Measurements from ENCODE around the gene OR51A4. TPM values are rescaled to one million over a fixed set of nuclear protein-coding genes. Genes with fewer than 3 reads are reported as not detected.

Gene OR51A4
- total and polyA plus RNA-seq, 9 of the 15 experiments (the other 6 are each of a cell fraction or from before 2014, with no cell fraction given), result not detected

DNA sequence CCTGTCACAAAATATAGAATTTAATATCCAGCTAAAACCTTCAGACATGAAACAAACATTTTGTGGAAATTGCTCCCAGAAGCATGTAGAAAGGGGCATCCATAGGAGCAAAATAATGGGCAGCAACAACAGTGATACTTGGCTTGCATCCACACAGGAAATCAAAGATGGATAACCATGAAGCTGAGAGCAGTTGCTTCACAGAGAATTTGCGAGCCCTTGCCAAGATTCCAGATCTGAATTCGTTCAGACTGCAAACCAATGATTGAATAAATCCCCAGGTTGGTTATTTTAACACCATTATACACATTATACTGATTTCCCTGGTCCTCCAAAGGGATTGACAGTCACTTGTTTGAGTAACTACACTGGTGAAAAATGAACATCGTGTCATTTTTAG, 31.6 kb upstream of the OR51A4 start:
- in situ Hi-C loops (cut with MboI) (no loop called here), intact Hi-C loops (cut with micrococcal nuclease) (no loop called here)
- no peaks in the 10 kb centered on the region for H3K4me1 ChIP-seq (replicated peaks in 1 of 2; ENCODE audit: control insufficient read depth in 2 of 2, insufficient read depth in 2 of 2, low read length in 2 of 2)
- no peak overlapping the region for H3K27ac ChIP-seq (ENCODE audit: extremely low read depth, low read depth, low read length)
- H3K4me2 ChIP-seq (ENCODE audit: insufficient read depth, low read length), result no peak overlapping the region
- H3K79me2 ChIP-seq (ENCODE audit: control insufficient read depth, insufficient read depth, low read length), result no peaks in the 10 kb centered on the region
- FAIRE-seq, result no peak
- no peak for ATAC-seq
- no peaks in the 10 kb centered on the region for H3K27me3 ChIP-seq (ENCODE audit: control insufficient read depth in 2 of 2, insufficient read depth in 2 of 2, low read length in 2 of 2)
- H3K9me1 ChIP-seq (ENCODE audit: control insufficient read depth, insufficient read depth, low read length), result no peaks in the 10 kb centered on the region
- no peaks in the 10 kb centered on the region for H3K36me3 ChIP-seq (ENCODE audit: control insufficient read depth, insufficient read depth, low read length)
- H4K20me1 ChIP-seq (replicated peaks; ENCODE audit: control insufficient read depth, insufficient read depth, low read length), result no peaks in the 10 kb centered on the region
- WGBS (ENCODE audit: insufficient coverage, low coverage, missing lambda C conversion rate), result 4% methylated on average over 3 of the region's 3 CpGs
- H3K4me3 ChIP-seq, result no peak overlapping the region
- DNase-seq (ENCODE audit: extremely low read depth in 1 of 4, low spot score in 3 of 4), result no peak
- H3K9ac ChIP-seq (ENCODE audit: insufficient read depth in 1 of 2, low read depth in 2 of 2, low read length in 2 of 2), result no peak overlapping the region
- POLR2A ChIA-PET, result no interaction called here
- CTCF ChIA-PET (ENCODE audit: low intra/inter-chr PET ratio), result no interaction called here
- no peaks in the 10 kb centered on the region for H3K9me3 ChIP-seq (replicated peaks; ENCODE audit: control insufficient read depth, insufficient read depth, low read depth, low read length)
- TF ChIP-seq ZBTB34 (CRISPR knock-in tag; IDR thresholded peaks at IDR 0.05), result no peak
- no peak for TF ChIP-seq CTCF (IDR thresholded peaks at IDR 0.05 in 2 of 3, conservative IDR thresholded peaks at IDR 0.05 in 1 of 3; ENCODE audit: insufficient read depth in 2 of 3, low read depth in 1 of 3, low read length in 3 of 3)
- TF ChIP-seq, protein P1, sequence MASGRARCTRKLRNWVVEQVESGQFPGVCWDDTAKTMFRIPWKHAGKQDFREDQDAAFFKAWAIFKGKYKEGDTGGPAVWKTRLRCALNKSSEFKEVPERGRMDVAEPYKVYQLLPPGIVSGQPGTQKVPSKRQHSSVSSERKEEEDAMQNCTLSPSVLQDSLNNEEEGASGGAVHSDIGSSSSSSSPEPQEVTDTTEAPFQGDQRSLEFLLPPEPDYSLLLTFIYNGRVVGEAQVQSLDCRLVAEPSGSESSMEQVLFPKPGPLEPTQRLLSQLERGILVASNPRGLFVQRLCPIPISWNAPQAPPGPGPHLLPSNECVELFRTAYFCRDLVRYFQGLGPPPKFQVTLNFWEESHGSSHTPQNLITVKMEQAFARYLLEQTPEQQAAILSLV (tag; IDR thresholded peaks at IDR 0.05), result no peak
- no peak for TF ChIP-seq RBM15 (IDR thresholded peaks at IDR 0.05; ENCODE audit: insufficient read depth, low read length)
- BruUV-seq (replicated peaks), result no TSS peak
- H2AFZ ChIP-seq (ENCODE audit: low read depth, low read length), result no peak overlapping the region

All from K562 (cell line).